ENCODE results near the gene GBGT1. TPM values are rescaled to one million over a fixed set of nuclear protein-coding genes. Genes with fewer than 3 reads are reported as not detected.

The GBGT1 gene
- total and polyA plus RNA-seq, 7 donors: 1.6 to 4.4 (median 2.9) TPM

DNA sequence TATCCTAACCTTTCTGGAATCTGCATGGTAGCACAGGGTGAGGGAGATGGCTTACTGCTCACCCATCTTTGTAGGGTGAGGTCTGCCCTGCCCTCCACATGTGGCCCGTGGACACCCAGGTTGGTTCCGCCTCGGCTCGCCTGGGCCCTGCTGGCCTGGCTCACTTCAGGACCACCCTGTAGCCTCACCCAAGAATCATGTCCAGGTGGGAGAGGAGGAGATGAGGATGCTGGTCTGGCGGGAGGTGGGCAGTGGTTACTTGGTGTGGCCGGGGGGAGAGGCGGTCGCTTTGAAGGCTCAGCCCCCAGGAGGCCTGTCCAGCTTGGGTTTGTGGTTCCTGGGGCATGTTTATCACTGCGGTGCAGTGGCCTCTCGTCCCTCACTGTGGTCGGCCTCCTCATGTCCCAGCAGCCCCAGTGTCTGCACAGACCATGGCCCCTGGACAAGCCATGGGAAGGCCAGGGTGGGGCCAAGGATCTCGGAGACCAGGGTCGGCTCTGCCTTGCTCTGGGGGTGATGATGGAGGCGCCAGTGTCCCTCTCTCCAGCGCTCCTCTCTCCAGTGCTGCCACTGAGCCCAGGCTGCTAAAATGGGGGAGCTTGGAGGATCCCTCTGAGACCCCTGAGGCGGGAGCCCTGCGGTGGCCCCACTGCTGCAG is 40.8 kb upstream of the GBGT1 start:
- no peak overlapping the region for H3K27ac ChIP-seq
- ATAC-seq: no peak
- TF ChIP-seq, protein P1, sequence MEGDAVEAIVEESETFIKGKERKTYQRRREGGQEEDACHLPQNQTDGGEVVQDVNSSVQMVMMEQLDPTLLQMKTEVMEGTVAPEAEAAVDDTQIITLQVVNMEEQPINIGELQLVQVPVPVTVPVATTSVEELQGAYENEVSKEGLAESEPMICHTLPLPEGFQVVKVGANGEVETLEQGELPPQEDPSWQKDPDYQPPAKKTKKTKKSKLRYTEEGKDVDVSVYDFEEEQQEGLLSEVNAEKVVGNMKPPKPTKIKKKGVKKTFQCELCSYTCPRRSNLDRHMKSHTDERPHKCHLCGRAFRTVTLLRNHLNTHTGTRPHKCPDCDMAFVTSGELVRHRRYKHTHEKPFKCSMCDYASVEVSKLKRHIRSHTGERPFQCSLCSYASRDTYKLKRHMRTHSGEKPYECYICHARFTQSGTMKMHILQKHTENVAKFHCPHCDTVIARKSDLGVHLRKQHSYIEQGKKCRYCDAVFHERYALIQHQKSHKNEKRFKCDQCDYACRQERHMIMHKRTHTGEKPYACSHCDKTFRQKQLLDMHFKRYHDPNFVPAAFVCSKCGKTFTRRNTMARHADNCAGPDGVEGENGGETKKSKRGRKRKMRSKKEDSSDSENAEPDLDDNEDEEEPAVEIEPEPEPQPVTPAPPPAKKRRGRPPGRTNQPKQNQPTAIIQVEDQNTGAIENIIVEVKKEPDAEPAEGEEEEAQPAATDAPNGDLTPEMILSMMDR (IDR thresholded peaks at IDR 0.05): no peak
- H3K4me3 ChIP-seq: no peak overlapping the region
- H3K4me1 ChIP-seq: no peaks in the 10 kb centered on the region
- H3K9me3 ChIP-seq: no peaks in the 10 kb centered on the region
- H3K27me3 ChIP-seq (ENCODE audit: insufficient read depth in 3 of 3, low read length in 2 of 3): peaks cover 0 to 36% (median 6%) of the 10 kb centered on the region in 3 donors
- peak in 1 of 2 donors; percentile 31 for DNase-seq
- intact Hi-C loops (cut with DNase I): no loop called here
- H3K36me3 ChIP-seq (ENCODE audit: insufficient read depth in 1 of 2, low read depth in 1 of 2): no peaks in the 10 kb centered on the region
- 74 to 82% (median 81%) methylated on average over 16 to 17 of the region's 17 CpGs for WGBS, 3 donors

DNA sequence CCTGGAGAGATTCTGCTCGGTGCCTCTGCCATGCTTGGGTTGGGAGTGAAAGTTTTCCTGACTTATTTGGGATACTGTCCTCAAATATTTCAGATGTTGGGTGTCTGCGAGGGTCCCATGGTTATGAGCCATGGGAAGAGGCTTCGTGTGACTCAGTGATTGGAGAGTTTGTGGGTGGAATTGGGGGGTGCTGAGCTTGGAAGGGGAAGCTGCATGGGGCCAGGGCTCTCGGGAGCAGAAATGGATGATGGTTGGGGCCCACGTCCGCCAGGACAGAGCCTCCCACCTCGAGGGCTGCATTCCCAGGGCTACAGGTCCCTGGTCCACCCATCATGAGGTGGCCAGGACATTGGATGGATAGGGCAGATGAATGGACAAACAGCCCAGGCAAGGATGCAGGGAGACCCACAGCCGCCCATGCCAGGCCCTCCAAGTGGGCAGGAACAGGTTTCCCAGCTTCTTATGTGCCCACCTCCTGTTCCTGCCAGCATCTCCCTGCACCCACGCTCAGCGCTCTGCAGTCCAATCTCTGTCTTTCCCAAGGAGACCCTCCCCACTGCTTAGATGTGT is 39.9 kb upstream of the GBGT1 start:
- intact Hi-C loops (cut with DNase I): no loop called here
- WGBS, 3 donors: 68 to 73% (median 71%) methylated on average over 10 of the region's 10 CpGs
- DNase-seq (no peak), ATAC-seq (no peak)
- Histone ChIP-seq H3K9me3 (no peaks in the 10 kb centered on the region), H3K27me3 (ENCODE audit: insufficient read depth in 3 of 3, low read length in 2 of 3) (peaks cover 0 to 45% (median 6%) of the 10 kb centered on the region in 3 donors), H3K36me3 (ENCODE audit: insufficient read depth in 1 of 2, low read depth in 1 of 2) (no peaks in the 10 kb centered on the region), H3K4me3 (no peak overlapping the region), H3K4me1 (no peaks in the 10 kb centered on the region), H3K27ac (no peak overlapping the region)
- TF ChIP-seq, protein P1 (IDR thresholded peaks at IDR 0.05): no peak

DNA sequence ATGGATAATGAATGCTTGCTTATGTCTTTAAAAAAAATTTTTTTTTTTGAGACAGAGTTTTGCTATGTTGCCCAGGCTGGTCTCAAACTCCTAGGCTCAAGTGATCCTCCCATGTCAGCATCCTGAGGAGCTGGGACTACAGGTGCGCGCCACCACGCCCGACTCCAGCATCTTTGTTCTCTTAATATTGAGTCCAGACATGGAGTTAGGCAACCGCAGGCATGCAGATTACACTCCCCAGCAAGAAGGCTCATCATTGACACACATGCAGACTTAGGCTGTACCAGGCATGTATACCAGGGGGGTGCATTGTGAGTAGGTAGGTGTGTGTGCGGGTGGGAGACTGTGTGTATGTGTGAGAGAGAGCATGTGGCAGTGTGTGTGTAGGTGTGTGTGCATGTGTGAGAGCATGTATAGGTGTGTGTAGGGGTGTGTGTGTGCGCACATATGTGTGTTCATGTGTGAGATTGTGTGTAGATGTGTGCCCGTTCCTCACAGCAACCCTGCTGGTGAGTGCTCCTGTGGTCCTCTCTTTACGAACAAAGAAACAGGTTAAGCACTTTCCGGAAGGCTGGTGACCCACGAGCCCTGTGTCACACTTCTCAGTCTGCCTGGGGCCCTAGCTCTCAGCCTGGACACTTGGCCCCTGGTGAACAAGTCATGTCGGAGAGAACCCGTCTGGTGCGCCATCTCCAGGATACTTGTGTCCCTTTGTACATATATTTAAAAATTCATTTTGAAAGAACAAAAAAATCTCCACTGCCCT is 39.2 kb upstream of the GBGT1 start:
- ATAC-seq (no peak), DNase-seq (no peak)
- whole genome bisulfite sequencing, 3 donors: 83 to 86% (median 84%) methylated on average over 14 of the region's 14 CpGs
- no peak overlapping the region for H3K27ac ChIP-seq
- H3K4me3 ChIP-seq: no peak overlapping the region
- no peaks in the 10 kb centered on the region for H3K9me3 ChIP-seq
- H3K4me1 ChIP-seq: no peaks in the 10 kb centered on the region
- intact Hi-C loops (cut with DNase I): no loop called here
- H3K27me3 ChIP-seq (ENCODE audit: insufficient read depth in 3 of 3, low read length in 2 of 3): peaks cover 0 to 46% (median 6%) of the 10 kb centered on the region in 3 donors
- no peaks in the 10 kb centered on the region for H3K36me3 ChIP-seq (ENCODE audit: insufficient read depth in 1 of 2, low read depth in 1 of 2)
- TF ChIP-seq, protein P1 (IDR thresholded peaks at IDR 0.05): no peak

DNA sequence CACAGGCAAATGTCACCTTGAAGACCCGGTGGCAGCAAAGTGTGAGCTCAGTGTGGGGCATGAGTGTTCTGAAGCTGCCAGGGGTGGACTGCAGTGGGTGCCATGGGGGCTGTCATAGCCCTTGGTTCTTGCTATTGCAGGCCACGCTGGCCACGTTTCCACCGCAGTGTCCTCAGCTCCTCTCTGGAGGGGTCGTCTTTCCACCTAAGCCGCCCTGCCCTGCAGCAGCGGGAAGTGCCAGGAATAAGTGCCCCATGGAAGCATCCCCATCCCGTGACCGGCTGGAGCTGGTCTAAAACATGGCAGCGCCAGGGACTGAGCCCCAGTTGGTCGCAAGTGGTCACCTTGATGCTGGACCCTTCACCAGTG is 38.4 kb upstream of the GBGT1 start:
- Histone ChIP-seq H3K27ac (no peak overlapping the region), H3K27me3 (ENCODE audit: insufficient read depth in 3 of 3, low read length in 2 of 3) (peaks cover 0 to 46% (median 6%) of the 10 kb centered on the region in 3 donors), H3K36me3 (ENCODE audit: insufficient read depth in 1 of 2, low read depth in 1 of 2) (no peaks in the 10 kb centered on the region), H3K4me1 (no peaks in the 10 kb centered on the region), H3K4me3 (no peak overlapping the region), H3K9me3 (no peaks in the 10 kb centered on the region)
- DNase-seq: no peak
- ATAC-seq: no peak
- 74 to 78% (median 76%) methylated on average over 11 of the region's 11 CpGs for WGBS, 3 donors
- intact Hi-C loops (cut with DNase I): no loop called here
- TF ChIP-seq, protein P1 (IDR thresholded peaks at IDR 0.05): no peak

All from psoas muscle (tissue), 8 donors.